ENCODE measurements around the gene S100A2.
"Not testable (repeated sequence)": the region's sequence is repeated elsewhere in the genome, so short reads cannot be mapped to it uniquely, and the experiment has no call there.

Gene S100A2

DNA sequence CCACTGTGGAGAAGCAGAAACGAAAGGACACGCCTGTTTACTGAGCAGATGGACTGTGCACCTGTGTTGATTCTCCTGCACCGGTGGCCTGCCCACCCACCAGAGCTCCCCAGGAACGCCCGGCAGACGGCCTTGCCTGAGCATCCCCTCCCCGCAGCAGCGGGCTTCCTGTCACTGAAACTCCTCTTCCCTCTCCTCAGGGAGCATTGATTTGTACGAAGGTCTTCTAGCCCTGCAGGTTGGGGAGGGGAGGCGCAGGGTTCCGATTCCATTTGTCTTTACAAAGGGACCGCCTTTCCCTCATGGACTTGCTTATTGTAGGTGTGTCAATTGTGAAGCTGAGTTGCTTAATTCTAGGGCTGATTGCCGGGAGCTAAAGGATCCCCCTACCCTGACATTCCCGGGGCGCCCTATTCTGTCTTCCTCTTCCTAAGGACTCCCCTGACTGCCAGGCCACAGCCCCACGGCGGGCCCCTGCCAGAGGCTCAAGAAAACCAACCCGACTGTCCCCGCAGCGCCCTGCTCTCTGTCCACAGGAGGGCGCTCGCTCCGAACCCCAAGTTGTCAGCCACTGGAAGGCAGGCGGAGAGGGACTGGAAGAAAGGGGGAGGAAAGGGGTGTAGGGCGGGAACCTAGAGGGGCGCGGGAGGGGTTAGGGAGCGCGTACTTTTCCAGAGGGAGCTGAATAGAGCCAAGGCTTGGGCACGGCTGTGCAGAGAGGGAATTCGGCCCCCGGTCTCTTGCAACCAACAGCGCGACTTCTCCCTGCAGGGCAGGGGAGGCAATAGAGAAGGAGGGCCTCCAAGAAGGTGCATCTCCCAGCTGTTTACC is 32.7 kb downstream of the S100A2 start:
- Histone ChIP-seq H3K27me3 (ENCODE audit: insufficient read depth, low read length) (peaks cover 39% of the 10 kb centered on the region), H3K27ac (ENCODE audit: low read length) (no peak overlapping the region), H3K4me3 (ENCODE audit: low read length) (peak overlapping the region; percentile 60; the same call in 1 of the 2 replicates), H3K9me3 (ENCODE audit: insufficient read depth, low read depth, low read length) (no peaks in the 10 kb centered on the region), H3K4me1 (ENCODE audit: insufficient read depth, low read length) (peaks cover 21% of the 10 kb centered on the region), H3K9ac (ENCODE audit: low read depth, low read length) (peak overlapping the region; percentile 46; the same call in 1 of the 2 replicates), H3K36me3 (ENCODE audit: insufficient read depth, low read depth, low read length) (no peaks in the 10 kb centered on the region)

DNA sequence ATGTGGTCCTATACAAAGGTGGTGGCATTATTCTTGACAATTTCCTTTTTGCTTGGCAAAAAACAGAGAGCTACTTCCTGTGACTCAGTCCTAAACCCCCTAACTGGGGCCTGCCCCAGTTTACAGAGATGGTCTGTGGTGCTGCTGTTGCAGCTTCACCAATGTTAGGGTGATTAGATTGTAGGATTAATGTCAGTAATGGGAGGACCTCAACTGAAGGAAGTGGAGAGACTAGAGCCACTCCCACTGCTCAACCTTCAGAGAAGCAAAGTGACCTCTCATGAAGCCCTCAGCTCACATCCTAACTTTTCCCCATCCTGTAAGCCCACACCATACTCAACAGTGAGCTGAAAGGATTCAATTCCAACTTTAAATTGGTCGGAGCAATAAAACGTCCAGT is 33.5 kb downstream of the S100A2 start:
- Histone ChIP-seq H3K27ac (ENCODE audit: low read length) (no peak overlapping the region), H3K4me1 (ENCODE audit: insufficient read depth, low read length) (peaks cover 26% of the 10 kb centered on the region), H3K9ac (ENCODE audit: low read depth, low read length) (peak overlapping the region; percentile 14; the same call in 1 of the 2 replicates), H3K4me3 (ENCODE audit: low read length) (peak overlapping the region; percentile 60; the same call in 1 of the 2 replicates), H3K9me3 (ENCODE audit: insufficient read depth, low read depth, low read length) (no peaks in the 10 kb centered on the region), H3K27me3 (ENCODE audit: insufficient read depth, low read length) (peaks cover 35% of the 10 kb centered on the region), H3K36me3 (ENCODE audit: insufficient read depth, low read depth, low read length) (no peaks in the 10 kb centered on the region)

GRCh38 chr1:153531638-153532037 is 34.0 kb downstream of the S100A2 start:
- no peaks in the 10 kb centered on the region for H3K36me3 ChIP-seq (ENCODE audit: insufficient read depth, low read depth, low read length)
- no peak overlapping the region for H3K27ac ChIP-seq (ENCODE audit: low read length)
- H3K4me1 ChIP-seq (ENCODE audit: insufficient read depth, low read length): peaks cover 27% of the 10 kb centered on the region
- no peak overlapping the region for H3K9ac ChIP-seq (ENCODE audit: low read depth, low read length)
- H3K9me3 ChIP-seq (ENCODE audit: insufficient read depth, low read depth, low read length): no peaks in the 10 kb centered on the region
- H3K27me3 ChIP-seq (ENCODE audit: insufficient read depth, low read length): peaks cover 30% of the 10 kb centered on the region
- H3K4me3 ChIP-seq (ENCODE audit: low read length): no peak overlapping the region

DNA sequence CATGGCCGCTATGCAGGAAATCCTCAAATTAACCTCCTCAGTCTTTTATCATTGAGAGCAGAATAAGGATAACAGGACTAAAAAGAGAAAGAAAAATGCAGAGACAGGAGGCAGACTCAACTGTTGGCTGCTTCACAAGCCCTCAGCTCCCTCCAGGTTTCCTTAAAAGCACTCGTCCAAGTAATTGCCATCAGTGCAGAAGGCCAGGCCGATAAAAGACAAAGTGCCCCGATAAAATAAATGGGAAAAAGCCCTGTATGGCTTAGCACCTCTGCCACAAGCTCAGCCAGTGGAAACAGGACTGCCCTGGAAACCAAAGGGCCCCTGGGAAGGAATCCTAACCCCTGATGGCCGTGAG is 38.0 kb downstream of the S100A2 start:
- no peaks in the 10 kb centered on the region for H3K36me3 ChIP-seq (ENCODE audit: insufficient read depth, low read depth, low read length)
- no peak overlapping the region for H3K27ac ChIP-seq (ENCODE audit: low read length)
- H3K9ac ChIP-seq (ENCODE audit: low read depth, low read length): no peak overlapping the region
- no peaks in the 10 kb centered on the region for H3K9me3 ChIP-seq (ENCODE audit: insufficient read depth, low read depth, low read length)
- H3K4me1 ChIP-seq (ENCODE audit: insufficient read depth, low read length): peaks cover 19% of the 10 kb centered on the region
- no peak overlapping the region for H3K4me3 ChIP-seq (ENCODE audit: low read length)
- no peaks in the 10 kb centered on the region for H3K27me3 ChIP-seq (ENCODE audit: insufficient read depth, low read length)

- no peak overlapping the region for H3K4me3 ChIP-seq (ENCODE audit: low read length)
- H3K4me1 ChIP-seq (ENCODE audit: insufficient read depth, low read length): peaks cover 14% of the 10 kb centered on the region
- H3K27ac ChIP-seq (ENCODE audit: low read length): no peak overlapping the region
- no peaks in the 10 kb centered on the region for H3K9me3 ChIP-seq (ENCODE audit: insufficient read depth, low read depth, low read length)
- H3K9ac ChIP-seq (ENCODE audit: low read depth, low read length): no peak overlapping the region
- H3K27me3 ChIP-seq (ENCODE audit: insufficient read depth, low read length): no peaks in the 10 kb centered on the region
- H3K36me3 ChIP-seq (ENCODE audit: insufficient read depth, low read depth, low read length): no peaks in the 10 kb centered on the region
These were observed 38.5 kb downstream of the S100A2 start for GRCh38 chr1:153527023-153527682.

DNA sequence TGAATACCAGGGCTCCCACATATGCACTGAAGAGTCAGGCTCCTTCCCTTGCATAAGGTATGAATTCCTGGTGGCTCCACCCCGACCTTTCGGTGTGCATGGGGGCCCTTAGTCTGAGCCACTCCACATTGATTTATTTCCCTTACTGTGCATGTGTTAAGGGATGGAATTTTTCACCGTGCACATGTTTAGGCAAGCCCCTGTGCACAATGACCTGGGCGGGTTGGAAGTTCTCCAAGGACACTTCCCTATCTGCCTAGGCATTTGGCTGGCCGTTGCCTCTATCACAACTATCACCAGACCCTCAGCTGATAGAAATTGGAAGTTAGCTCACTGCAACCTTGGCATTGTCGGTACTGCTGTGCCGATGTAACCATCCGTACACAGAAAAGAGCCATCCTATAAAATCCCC is 39.5 kb downstream of the S100A2 start:
- Histone ChIP-seq H3K27ac (ENCODE audit: low read length) (no peak overlapping the region), H3K4me1 (ENCODE audit: insufficient read depth, low read length) (peaks cover 12% of the 10 kb centered on the region), H3K4me3 (ENCODE audit: low read length) (no peak overlapping the region), H3K9ac (ENCODE audit: low read depth, low read length) (no peak overlapping the region), H3K27me3 (ENCODE audit: insufficient read depth, low read length) (no peaks in the 10 kb centered on the region), H3K9me3 (ENCODE audit: insufficient read depth, low read depth, low read length) (no peaks in the 10 kb centered on the region), H3K36me3 (ENCODE audit: insufficient read depth, low read depth, low read length) (no peaks in the 10 kb centered on the region)

- no peak overlapping the region for H3K4me3 ChIP-seq (ENCODE audit: low read length)
- no peaks in the 10 kb centered on the region for H3K27me3 ChIP-seq (ENCODE audit: insufficient read depth, low read length)
- no peaks in the 10 kb centered on the region for H3K36me3 ChIP-seq (ENCODE audit: insufficient read depth, low read depth, low read length)
- H3K4me1 ChIP-seq (ENCODE audit: insufficient read depth, low read length): peaks cover 17% of the 10 kb centered on the region
- no peak overlapping the region for H3K27ac ChIP-seq (ENCODE audit: low read length)
- no peaks in the 10 kb centered on the region for H3K9me3 ChIP-seq (ENCODE audit: insufficient read depth, low read depth, low read length)
- H3K9ac ChIP-seq (ENCODE audit: low read depth, low read length): no peak overlapping the region
These were observed 40.4 kb downstream of the S100A2 start for GRCh38 chr1:153525088-153525728.

GRCh38 chr1:153522353-153523048 is 43.1 kb downstream of the S100A2 start:
- H3K27ac ChIP-seq (ENCODE audit: low read length); H3K27me3 ChIP-seq (ENCODE audit: insufficient read depth, low read length); H3K9me3 ChIP-seq (ENCODE audit: insufficient read depth, low read depth, low read length); H3K9ac ChIP-seq (ENCODE audit: low read depth, low read length); H3K36me3 ChIP-seq (ENCODE audit: insufficient read depth, low read depth, low read length); H3K4me3 ChIP-seq (ENCODE audit: low read length): not testable (repeated sequence)
- H3K4me1 ChIP-seq (ENCODE audit: insufficient read depth, low read length): peaks cover 15% of the 10 kb centered on the region

GRCh38 chr1:153521808-153522207 is 43.8 kb downstream of the S100A2 start:
- H3K4me1 ChIP-seq (ENCODE audit: insufficient read depth, low read length); H3K9ac ChIP-seq (ENCODE audit: low read depth, low read length); H3K4me3 ChIP-seq (ENCODE audit: low read length); H3K27ac ChIP-seq (ENCODE audit: low read length); H3K9me3 ChIP-seq (ENCODE audit: insufficient read depth, low read depth, low read length); H3K36me3 ChIP-seq (ENCODE audit: insufficient read depth, low read depth, low read length): not testable (repeated sequence)
- peaks cover 13% of the 10 kb centered on the region for H3K27me3 ChIP-seq (ENCODE audit: insufficient read depth, low read length)

DNA sequence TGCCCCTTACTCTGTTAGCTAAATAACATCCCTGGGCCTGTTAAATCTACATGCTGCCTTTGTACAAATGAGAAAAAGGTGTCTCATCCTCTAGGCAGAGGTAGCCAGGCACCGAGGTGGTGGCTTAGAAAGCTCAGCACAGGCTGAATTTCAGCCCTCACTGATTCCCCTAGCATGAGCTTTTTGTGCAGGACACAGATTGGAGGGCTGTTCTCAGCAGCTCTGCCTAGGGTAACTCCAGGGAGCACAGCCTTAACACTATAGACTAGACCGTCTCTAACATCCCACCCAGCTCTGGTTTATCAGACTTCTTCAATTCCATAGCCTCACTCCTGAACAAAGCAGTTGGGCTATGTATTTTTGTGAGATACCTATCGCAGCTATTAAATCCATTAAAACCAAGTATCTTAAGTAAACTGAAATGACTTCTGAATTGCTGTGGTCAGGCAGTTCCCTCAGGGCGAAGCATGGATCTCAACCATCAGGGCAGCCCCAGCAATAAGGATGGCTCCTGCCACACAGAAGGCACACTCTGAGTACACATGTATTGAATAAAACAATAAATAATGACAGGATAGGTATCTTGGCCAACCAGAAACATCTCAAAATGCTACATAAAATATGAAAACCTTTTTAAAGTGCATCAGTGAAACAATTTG is 44.7 kb downstream of the S100A2 start:
- H3K27ac ChIP-seq (ENCODE audit: low read length): no peak overlapping the region
- H3K9me3 ChIP-seq (ENCODE audit: insufficient read depth, low read depth, low read length): no peaks in the 10 kb centered on the region
- 0 out of 2 replicates have a peak overlapping the region, but pooled peaks have one; percentile 2 for H3K4me3 ChIP-seq (ENCODE audit: low read length)
- H3K27me3 ChIP-seq (ENCODE audit: insufficient read depth, low read length): peaks cover 22% of the 10 kb centered on the region
- H3K4me1 ChIP-seq (ENCODE audit: insufficient read depth, low read length): peaks cover 8% of the 10 kb centered on the region
- H3K9ac ChIP-seq (ENCODE audit: low read depth, low read length): no peak overlapping the region; the same call in 1 of the 2 replicates
- no peaks in the 10 kb centered on the region for H3K36me3 ChIP-seq (ENCODE audit: insufficient read depth, low read depth, low read length)

GRCh38 chr1:153520137-153520691 is 45.4 kb downstream of the S100A2 start:
- H3K27me3 ChIP-seq (ENCODE audit: insufficient read depth, low read length): peaks cover 29% of the 10 kb centered on the region
- H3K9me3 ChIP-seq (ENCODE audit: insufficient read depth, low read depth, low read length); H3K36me3 ChIP-seq (ENCODE audit: insufficient read depth, low read depth, low read length); H3K4me1 ChIP-seq (ENCODE audit: insufficient read depth, low read length); H3K27ac ChIP-seq (ENCODE audit: low read length); H3K4me3 ChIP-seq (ENCODE audit: low read length); H3K9ac ChIP-seq (ENCODE audit: low read depth, low read length): not testable (repeated sequence)

All from iPS-20b (cell line).